COR-L47 (cell line): Measurements from ENCODE around the gene COX20.
A peak's percentile ranks its signal among the peaks of the same experiment; 100 is the strongest.

ENCODE experiments used
- DNase-seq: peaks from one replicate; lab custom pipeline; 2025; lab: John Stamatoyannopoulos, UW

Gene COX20

DNA sequence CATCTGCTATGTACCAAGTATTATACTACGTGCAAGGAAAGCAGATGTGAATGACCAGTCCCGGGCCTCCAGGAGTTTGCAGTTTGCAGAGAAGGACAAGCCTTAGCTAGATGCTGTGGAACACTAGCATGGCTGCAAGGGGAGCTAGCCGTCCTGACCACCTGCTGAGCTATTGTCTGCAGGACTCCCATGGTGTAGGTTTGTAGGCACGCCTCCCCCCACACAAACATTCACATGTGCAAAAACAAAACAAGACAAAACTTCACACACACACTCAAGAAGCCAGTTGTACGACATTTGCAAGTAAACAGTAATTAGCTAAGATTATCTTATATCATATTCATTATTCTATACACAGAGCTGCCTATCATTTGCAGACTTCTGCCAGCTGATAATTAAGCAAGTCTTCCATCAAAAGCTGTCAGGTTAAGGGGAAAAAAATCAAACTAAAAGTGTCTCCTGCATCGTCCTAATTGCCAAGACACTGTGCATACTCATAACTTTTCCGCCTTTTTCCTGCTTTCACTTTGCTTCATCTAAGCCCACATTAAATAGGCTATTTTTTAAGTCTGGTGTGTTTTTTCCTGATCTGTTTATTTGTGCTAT lies 39.6 kb downstream of the COX20 start:
- DNase-seq, result peak; percentile 96

DNA sequence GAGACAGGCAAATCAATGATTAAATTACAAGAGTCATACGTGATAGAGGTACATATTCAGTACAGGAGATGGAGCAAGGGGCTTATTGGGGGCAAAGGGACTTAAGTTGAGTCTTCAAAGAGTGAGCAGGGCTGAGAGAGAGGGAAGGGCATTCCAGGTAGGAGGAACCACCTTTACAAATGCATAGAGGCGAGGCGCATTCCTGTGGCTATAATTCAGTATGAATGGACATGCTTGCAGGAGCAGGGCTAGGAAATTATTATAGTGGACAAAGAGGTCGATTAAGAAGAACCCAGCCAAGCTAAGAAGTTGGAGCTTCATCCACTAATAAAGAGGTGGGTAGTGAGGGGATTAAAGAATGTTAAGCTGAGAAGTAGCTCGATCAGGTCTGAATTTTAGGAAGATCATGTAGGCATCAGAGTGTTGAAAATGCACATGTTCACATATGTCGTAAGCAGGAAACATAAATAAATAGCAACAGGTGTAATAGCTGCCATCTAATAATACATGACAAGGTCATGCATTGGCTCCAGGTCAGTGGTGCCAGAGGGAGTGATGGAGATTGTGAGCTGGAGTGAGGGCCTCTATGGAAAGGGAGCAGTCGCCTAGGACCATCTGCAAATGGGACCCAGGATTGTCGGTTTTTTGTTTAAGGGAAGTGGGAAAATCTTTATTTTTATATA lies 40.9 kb downstream of the COX20 start:
- DNase-seq, result no peak

DNA sequence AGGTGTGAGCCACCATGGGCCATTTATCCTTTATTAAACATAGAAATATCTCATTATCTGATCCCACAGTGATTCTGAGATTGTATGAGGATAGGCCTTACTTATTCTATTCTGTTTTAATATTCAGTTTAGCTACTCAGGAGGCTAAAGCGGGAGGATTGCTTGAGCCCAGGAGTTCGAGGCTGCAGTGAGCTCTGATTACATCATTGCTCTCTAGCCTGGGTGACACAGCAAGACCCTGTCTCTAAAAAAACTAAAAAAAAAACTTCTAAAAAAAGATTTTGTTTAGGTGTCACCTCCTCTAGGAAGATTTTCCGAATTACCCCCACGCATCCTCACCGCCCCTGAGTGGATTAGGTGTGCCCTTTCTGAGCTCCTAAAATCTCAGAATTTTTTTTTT lies 43.2 kb downstream of the COX20 start:
- no peak for DNase-seq

DNA sequence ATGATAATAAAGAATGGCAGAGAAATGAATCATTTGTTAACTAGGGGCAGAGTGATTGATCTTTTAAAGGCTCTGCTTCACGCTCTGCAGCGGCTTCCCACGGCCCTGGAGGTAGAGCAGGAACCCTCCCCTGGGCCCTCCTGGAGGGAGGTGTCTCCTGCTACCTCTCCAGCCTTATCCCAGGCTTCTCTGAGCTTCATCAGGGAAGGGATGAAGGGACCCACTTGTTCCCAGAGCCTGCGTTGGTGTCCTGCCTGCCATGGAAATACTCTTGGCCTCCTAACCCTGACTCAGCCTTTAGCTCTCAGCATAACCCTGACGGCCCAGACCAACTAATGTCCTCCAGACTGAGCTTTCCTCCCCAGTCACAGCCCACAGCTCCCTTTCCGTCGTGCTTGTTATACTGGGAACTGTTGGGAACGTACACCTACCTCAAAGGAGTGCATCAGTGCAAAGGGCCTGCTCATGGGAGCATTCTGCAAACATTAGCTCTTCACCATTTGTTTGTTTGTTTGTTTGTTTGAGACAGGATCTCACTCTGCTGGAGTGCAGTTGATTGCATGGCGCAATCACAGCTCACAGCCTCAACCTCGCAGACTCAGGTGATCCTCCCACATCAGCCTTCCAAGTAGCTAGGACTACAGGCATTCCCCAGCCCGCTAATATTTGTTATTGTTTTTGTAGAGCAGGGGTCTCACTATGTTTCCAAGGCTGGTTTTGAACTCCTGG lies 46.3 kb downstream of the COX20 start:
- no peak for DNase-seq

DNA sequence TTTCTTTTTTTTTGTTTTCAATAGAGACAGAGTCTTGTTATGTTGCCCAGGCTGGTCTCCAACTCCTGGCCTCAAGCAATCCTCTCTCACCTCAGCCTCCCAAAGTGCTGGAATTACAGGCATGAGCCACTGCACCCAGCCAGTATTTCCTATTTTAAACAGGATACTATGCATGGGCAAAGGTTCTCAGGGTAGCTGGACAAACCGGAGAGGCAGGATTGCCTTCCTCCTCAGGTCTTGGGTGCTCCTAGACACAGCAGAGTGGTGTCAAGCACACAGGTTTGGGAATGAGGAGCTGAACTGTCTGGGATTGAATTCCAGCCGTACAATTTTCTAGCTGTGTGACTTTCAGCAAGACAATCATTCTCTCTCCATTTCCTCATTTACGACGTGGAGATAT lies 51.8 kb downstream of the COX20 start:
- no peak for DNase-seq

DNA sequence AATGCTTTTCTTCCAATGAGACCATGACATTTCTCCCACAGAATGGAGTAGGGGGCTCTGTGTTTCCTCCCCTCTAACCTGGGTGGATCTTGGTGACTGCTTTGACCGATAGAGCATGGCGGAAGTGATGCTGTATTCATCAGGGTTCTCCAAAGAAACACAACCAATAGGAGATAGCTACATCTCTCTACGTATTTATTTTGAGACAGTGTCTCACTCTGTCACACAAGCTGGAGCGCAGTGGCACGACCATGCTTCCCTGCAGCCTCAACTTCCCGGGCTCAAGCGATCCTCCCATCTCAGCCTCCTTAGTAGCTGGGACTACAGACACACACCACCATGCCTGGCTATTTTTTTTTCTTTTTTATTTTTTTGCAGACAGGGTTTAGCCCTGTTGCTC lies 58.4 kb downstream of the COX20 start:
- no peak for DNase-seq
